Neuronal stem cell (in vitro differentiated cells): ENCODE results near the gene DDX39B.

Experiments used
- DNase-seq: peaks from one replicate; pipeline ENCODE4 v3.0.0-alpha.2; 2013; ENCODE audit warnings: low spot score
- H2AFZ ChIP-seq: one replicate; pipeline ENCODE4 v1.6.1; 2013; ENCODE audit warnings: mild to moderate bottlenecking, low read length, inconsistent platforms
- H2AK5ac ChIP-seq: 2 replicates; pipeline ENCODE4 v1.6.1; 2013; ENCODE audit warnings: low read depth, mild to moderate bottlenecking, inconsistent platforms, low read length, moderate library complexity, mixed read lengths
- H2BK120ac ChIP-seq: 2 replicates; pipeline ENCODE4 v1.6.1; 2013; ENCODE audit warnings: low read depth, mild to moderate bottlenecking, inconsistent platforms, low read length, moderate library complexity, mixed read lengths
- H2BK12ac ChIP-seq: one replicate; pipeline ENCODE4 v1.6.1; 2013; ENCODE audit warnings: low read length, inconsistent platforms
- H2BK15ac ChIP-seq: 2 replicates; pipeline ENCODE4 v1.6.1; 2013; ENCODE audit warnings: mild to moderate bottlenecking, low read length, inconsistent platforms, mixed read lengths
- H2BK5ac ChIP-seq: one replicate; pipeline ENCODE4 v1.6.1; 2013; ENCODE audit warnings: inconsistent platforms, mild to moderate bottlenecking, low read length, moderate library complexity
- H3K14ac ChIP-seq: one replicate; pipeline ENCODE4 v1.6.1; 2013; ENCODE audit warnings: low read length, inconsistent platforms
- H3K18ac ChIP-seq: 2 replicates; pipeline ENCODE4 v1.6.1; 2013; ENCODE audit warnings: low read length, inconsistent platforms
- H3K23ac ChIP-seq: 2 replicates; pipeline ENCODE4 v1.6.1; 2013; ENCODE audit warnings: low read depth, mild to moderate bottlenecking, mixed read lengths, low read length, inconsistent platforms; ENCODE audit not compliant: poor library complexity
- H3K27ac ChIP-seq: replicated peaks from 3 replicates; pipeline ENCODE4 v1.5.1; 2013; ENCODE audit warnings: low read length, inconsistent platforms
- H3K27me3 ChIP-seq, 3 experiments: 2 replicates each; pipeline ENCODE4 v1.6.1; 2013; ENCODE audit warnings: low read length in 3 of 3, mild to moderate bottlenecking in 2 of 3, inconsistent platforms in 1 of 3, low read depth in 1 of 3, mixed read lengths in 1 of 3, moderate library complexity in 1 of 3; ENCODE audit not compliant: control insufficient read depth in 3 of 3, insufficient read depth in 3 of 3
- H3K36me3 ChIP-seq, 2 donors: replicated peaks in 1 of 2; 2 replicates each; pipeline ENCODE4 v1.6.1; 2013; ENCODE audit warnings: low read length in 2 of 2; ENCODE audit not compliant: control insufficient read depth in 2 of 2, insufficient read depth in 2 of 2
- H3K4ac ChIP-seq: 2 replicates; pipeline ENCODE4 v1.6.1; 2013; ENCODE audit warnings: inconsistent platforms, mild to moderate bottlenecking, low read length, moderate library complexity
- H3K4me1 ChIP-seq, 2 donors: 1 replicate in 1 of 2; 2 replicates in 1 of 2; pipeline ENCODE4 v1.6.1; 2013; ENCODE audit warnings: low read length in 2 of 2, low read depth in 1 of 2; ENCODE audit not compliant: control insufficient read depth in 2 of 2, insufficient read depth in 1 of 2
- H3K4me2 ChIP-seq: one replicate; pipeline ENCODE4 v1.6.1; 2013; ENCODE audit warnings: mild to moderate bottlenecking, low read length, inconsistent platforms; ENCODE audit not compliant: insufficient read depth, poor library complexity, severe bottlenecking
- H3K4me3 ChIP-seq, 2 donors: 2 replicates each; pipeline ENCODE4 v1.5.1; 2013; ENCODE audit warnings: low read length in 2 of 2, mild to moderate bottlenecking in 2 of 2, inconsistent platforms in 1 of 2, moderate library complexity in 1 of 2
- H3K79me1 ChIP-seq: one replicate; pipeline ENCODE4 v1.6.1; 2013; ENCODE audit warnings: low read depth, mild to moderate bottlenecking, inconsistent platforms, low read length, moderate library complexity
- H3K9ac ChIP-seq: one replicate; pipeline ENCODE4 v1.6.1; 2013; ENCODE audit warnings: mild to moderate bottlenecking, low read depth, low read length, inconsistent platforms; ENCODE audit not compliant: poor library complexity
- H3K9me3 ChIP-seq, 2 donors: replicated peaks in 1 of 2; 2 replicates each; pipeline versions ENCODE3 to v1.6.1; 2013; ENCODE audit warnings: low read length in 2 of 2, mild to moderate bottlenecking in 2 of 2, inconsistent platforms in 1 of 2, low read depth in 1 of 2, mixed read lengths in 1 of 2, moderate library complexity in 1 of 2; ENCODE audit not compliant: control insufficient read depth in 2 of 2, insufficient read depth in 1 of 2
- H4K8ac ChIP-seq: one replicate; pipeline ENCODE4 v1.6.1; 2013; ENCODE audit warnings: low read depth, mild to moderate bottlenecking, inconsistent platforms, low read length, moderate library complexity
- H4K91ac ChIP-seq: one replicate; pipeline ENCODE4 v1.6.1; 2013; ENCODE audit warnings: low read length, low read depth, mild to moderate bottlenecking, inconsistent platforms; ENCODE audit not compliant: poor library complexity
- WGBS, 2 donors: extraction: QIAGEN DNeasy Blood & Tissue Kit; methylation state at CpG; one replicate each; pipeline ENCODE4 v1.1.7; 2013; ENCODE audit warnings: missing lambda C conversion rate in 2 of 2, mixed read lengths in 1 of 2; ENCODE audit not compliant: insufficient read length in 2 of 2, insufficient replicate concordance in 1 of 2; ENCODE audit errors: extremely low coverage in 2 of 2; 5-methylcytosine and 5-hydroxymethylcytosine counted together

Gene DDX39B

GRCh38 chr6:31540640-31541039, 1.2 kb downstream of the DDX39B start:
- H3K23ac ChIP-seq: no peak overlapping the region
- H3K9ac ChIP-seq: no peak overlapping the region
- H2AFZ ChIP-seq: no peak overlapping the region
- H3K27ac ChIP-seq: no peak overlapping the region
- peaks cover 37 to 55% of the 10 kb centered on the region in 2 donors for H3K36me3 ChIP-seq
- peak overlapping the region; percentile 87 to 92 for H3K4me3 ChIP-seq
- H3K27me3 ChIP-seq: no peaks in the 10 kb centered on the region
- H2BK5ac ChIP-seq: no peak overlapping the region
- no peak overlapping the region for H3K18ac ChIP-seq
- no peak overlapping the region for H2BK12ac ChIP-seq
- H2AK5ac ChIP-seq: no peak overlapping the region
- H3K14ac ChIP-seq: no peak overlapping the region
- peaks cover 4% of the 10 kb centered on the region for H3K79me1 ChIP-seq
- H3K4me2 ChIP-seq: peak overlapping the region; percentile 75
- H2BK15ac ChIP-seq: no peak overlapping the region
- H3K4ac ChIP-seq: no peak overlapping the region
- no CpG with 5 or more reads among the region's 4 CpGs for WGBS, 2 donors
- no peak for DNase-seq
- H3K4me1 ChIP-seq: peaks cover 8 to 23% of the 10 kb centered on the region in 2 donors
- no peak overlapping the region for H2BK120ac ChIP-seq
- no peak overlapping the region for H4K91ac ChIP-seq
- no peaks in the 10 kb centered on the region for H3K9me3 ChIP-seq
- no peak overlapping the region for H4K8ac ChIP-seq

- H3K14ac ChIP-seq: no peak overlapping the region
- no peak overlapping the region for H2BK12ac ChIP-seq
- no peak overlapping the region for H2BK5ac ChIP-seq
- no peak overlapping the region for H3K4ac ChIP-seq
- no peak overlapping the region for H2AK5ac ChIP-seq
- H4K8ac ChIP-seq: no peak overlapping the region
- H3K23ac ChIP-seq: no peak overlapping the region
- H2BK15ac ChIP-seq: no peak overlapping the region
- no peak overlapping the region for H2BK120ac ChIP-seq
- H3K27ac ChIP-seq: no peak overlapping the region
- peaks cover 8 to 23% of the 10 kb centered on the region in 2 donors for H3K4me1 ChIP-seq
- no peak overlapping the region for H3K9ac ChIP-seq
- H2AFZ ChIP-seq: no peak overlapping the region
- H3K27me3 ChIP-seq: no peaks in the 10 kb centered on the region
- peaks cover 53 to 72% of the 10 kb centered on the region in 2 donors for H3K36me3 ChIP-seq
- H3K9me3 ChIP-seq: no peaks in the 10 kb centered on the region
- no peak for DNase-seq
- H3K4me3 ChIP-seq: no peak overlapping the region
- no peak overlapping the region for H3K18ac ChIP-seq
- no peak overlapping the region for H4K91ac ChIP-seq
- H3K79me1 ChIP-seq: peaks cover 12% of the 10 kb centered on the region
- H3K4me2 ChIP-seq: no peak overlapping the region
- no CpG with 5 or more reads among the region's 6 CpGs for WGBS, 2 donors
These were observed 2.9 kb downstream of the DDX39B start for GRCh38 chr6:31538805-31539400.

DNA sequence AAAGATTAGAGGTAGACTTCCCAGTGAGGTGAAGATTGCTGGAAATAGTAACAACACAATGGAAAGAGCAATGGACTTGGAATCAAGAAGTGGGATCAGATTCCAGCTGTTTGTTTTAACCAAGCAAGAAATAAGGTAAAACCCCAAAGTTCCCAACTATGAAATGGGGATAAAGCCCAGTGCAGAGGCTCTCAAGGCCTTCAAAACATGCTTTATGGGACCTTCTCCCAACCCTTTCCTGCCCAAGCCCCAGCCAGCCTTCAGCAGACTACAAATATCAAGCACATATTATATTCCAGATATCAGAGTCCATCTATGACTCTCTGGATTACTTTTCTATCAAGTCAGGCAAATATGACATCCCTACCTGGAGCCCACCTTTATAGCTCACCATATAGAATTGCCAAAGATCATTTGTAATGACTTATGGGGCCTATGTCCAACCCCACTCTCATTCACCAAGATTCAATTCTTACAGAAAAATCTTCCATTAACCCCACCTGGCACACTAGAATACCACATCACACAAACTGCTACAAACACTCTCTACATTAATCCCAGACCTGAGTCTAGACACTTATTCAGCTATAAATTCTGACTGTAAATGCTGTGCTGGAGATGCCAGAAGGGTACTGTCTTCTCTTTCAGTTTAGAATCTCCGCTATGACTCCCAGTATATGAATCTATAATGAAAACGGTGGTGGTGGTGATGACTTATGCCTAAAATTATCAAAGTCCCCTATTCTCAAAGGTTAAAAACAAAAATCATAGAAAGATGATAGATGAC, 6.1 kb downstream of the DDX39B start:
- Histone ChIP-seq H4K8ac (no peak overlapping the region), H2BK120ac (no peak overlapping the region), H3K79me1 (peaks cover 12% of the 10 kb centered on the region), H3K36me3 (peaks cover 77 to 100% of the 10 kb centered on the region in 2 donors), H3K27ac (no peak overlapping the region), H3K23ac (no peak overlapping the region), H2AFZ (no peak overlapping the region), H3K4me2 (no peak overlapping the region), H3K4me1 (peaks cover 8 to 18% of the 10 kb centered on the region in 2 donors), H3K4me3 (no peak overlapping the region), H2BK15ac (no peak overlapping the region), H4K91ac (no peak overlapping the region), H2BK12ac (no peak overlapping the region), H3K9ac (no peak overlapping the region), H3K9me3 (no peaks in the 10 kb centered on the region), H2BK5ac (no peak overlapping the region), H2AK5ac (no peak overlapping the region), H3K27me3 (no peaks in the 10 kb centered on the region), H3K18ac (no peak overlapping the region), H3K14ac (no peak overlapping the region), H3K4ac (no peak overlapping the region)
- no peak for DNase-seq
- no CpG with 5 or more reads among the region's 2 CpGs for WGBS, 2 donors

- H3K36me3 ChIP-seq: peaks cover 79 to 100% of the 10 kb centered on the region in 2 donors
- H2BK12ac ChIP-seq: no peak overlapping the region
- no peak overlapping the region for H2BK15ac ChIP-seq
- H4K91ac ChIP-seq: no peak overlapping the region
- no peak overlapping the region for H2BK120ac ChIP-seq
- H3K18ac ChIP-seq: no peak overlapping the region
- no CpG with 5 or more reads among the region's 24 CpGs for WGBS, 2 donors
- H3K27me3 ChIP-seq: no peaks in the 10 kb centered on the region
- H3K4ac ChIP-seq: no peak overlapping the region
- H2BK5ac ChIP-seq: no peak overlapping the region
- no peak overlapping the region for H3K14ac ChIP-seq
- H3K4me2 ChIP-seq: no peak overlapping the region
- H3K9me3 ChIP-seq: no peaks in the 10 kb centered on the region
- H3K23ac ChIP-seq: peak overlapping the region; percentile 48
- no peak overlapping the region for H2AFZ ChIP-seq
- no peak overlapping the region for H2AK5ac ChIP-seq
- H3K79me1 ChIP-seq: peaks cover 12% of the 10 kb centered on the region
- no peak for DNase-seq
- no peak overlapping the region for H4K8ac ChIP-seq
- H3K27ac ChIP-seq: no peak overlapping the region
- peaks cover 3 to 10% of the 10 kb centered on the region in 2 donors for H3K4me1 ChIP-seq
- no peak overlapping the region for H3K4me3 ChIP-seq
- no peak overlapping the region for H3K9ac ChIP-seq
These were observed 7.2 kb downstream of the DDX39B start for GRCh38 chr6:31534521-31535040.
